Small intestine (tissue), 7 donors: Measurements from ENCODE around the gene UGT1A7. TPM values are rescaled to one million over a fixed set of nuclear protein-coding genes. Genes with fewer than 3 reads are reported as not detected.
"Not testable (repeated sequence)": the region's sequence is repeated elsewhere in the genome, so short reads cannot be mapped to it uniquely, and the experiment has no call there.

ENCODE experiments used
- DNase-seq, 2 donors: peaks; one replicate each; pipeline versions ENCODE4 v3.0.0 to v3.0.0-alpha.2; 2013
- FAIRE-seq: peaks from 2 replicates; lab custom pipeline; 2012; peaks lifted over from hg19 to GRCh38; lab: Jason Lieb, UNC
- H3K27ac ChIP-seq, 3 donors: one replicate each; pipeline ENCODE4 v1.5.1; 2013; ENCODE audit warnings: low read length in 2 of 3, mild to moderate bottlenecking in 2 of 3, control low read depth in 1 of 3, inconsistent platforms in 1 of 3, low read depth in 1 of 3, moderate library complexity in 1 of 3
- H3K27me3 ChIP-seq, 3 donors: one replicate each; pipeline ENCODE4 v1.6.1; 2013; ENCODE audit warnings: low read length in 3 of 3, inconsistent platforms in 1 of 3; ENCODE audit not compliant: control insufficient read depth in 3 of 3, insufficient read depth in 3 of 3
- H3K36me3 ChIP-seq, 3 donors: one replicate each; pipeline ENCODE4 v1.6.1; 2013; ENCODE audit warnings: low read length in 3 of 3, inconsistent platforms in 1 of 3, low read depth in 1 of 3, mild to moderate bottlenecking in 1 of 3, moderate library complexity in 1 of 3; ENCODE audit not compliant: control insufficient read depth in 3 of 3, insufficient read depth in 2 of 3
- H3K4me1 ChIP-seq, 3 donors: one replicate each; pipeline ENCODE4 v1.6.1; 2013; ENCODE audit warnings: low read length in 2 of 3, inconsistent platforms in 1 of 3, low read depth in 1 of 3, mild to moderate bottlenecking in 1 of 3, moderate library complexity in 1 of 3; ENCODE audit not compliant: control insufficient read depth in 3 of 3, insufficient read depth in 2 of 3
- H3K4me3 ChIP-seq, 3 donors: one replicate each; pipeline ENCODE4 v1.5.1; 2013; ENCODE audit warnings: low read length in 3 of 3, control low read depth in 1 of 3, inconsistent platforms in 1 of 3, low read depth in 1 of 3, mild to moderate bottlenecking in 1 of 3, moderate library complexity in 1 of 3
- H3K9me3 ChIP-seq, 2 donors: one replicate each; pipeline ENCODE4 v1.6.1; 2013; ENCODE audit warnings: low read depth in 1 of 2, low read length in 1 of 2; ENCODE audit not compliant: control insufficient read depth in 2 of 2, insufficient read depth in 1 of 2
- WGBS, 3 donors: extraction: QIAGEN DNeasy Blood & Tissue Kit; methylation state at CpG; one replicate each; pipeline ENCODE4 v1.1.7; 2013; 5-methylcytosine and 5-hydroxymethylcytosine counted together
- polyA plus RNA-seq, 4 donors: library from polyadenylated mRNA; stranded (reverse) in 3 of 4; unstranded in 1 of 4; fragments of 200-250 nt in 3 of 4; fragments of 120-200 nt in 1 of 4; gene quantifications; one replicate each; pipeline versions ENCODE4 v1.2.1 to v1.2.3, GENCODE V29; 2013
- donor health status: healthy with polysubstance abuse.
- donor health status: control.
- donor health status: control.
- donor health status: Bipolar disorder and iron deficiency.
- donor health status: healthy.

UGT1A7 gene
- polyA plus RNA-seq, 4 donors: 0.03 to 9.6 (median 0.19) TPM; not detected in 1

GRCh38 chr2:233751212-233752009, 69.7 kb downstream of the UGT1A7 start:
- not testable (repeated sequence) for H3K4me3 ChIP-seq, H3K4me1 ChIP-seq, H3K36me3 ChIP-seq, H3K27me3 ChIP-seq, FAIRE-seq
- Histone ChIP-seq H3K9me3 (peaks cover 1 to 46% of the 10 kb centered on the region in 2 donors), H3K27ac (peak overlapping the region in 2 of 3 donors; percentile 33 to 83)
- DNase-seq: peak; percentile 29 to 68
- 25 to 59% (median 46%) methylated on average over 2 of the region's 2 CpGs for WGBS, 3 donors

- no peak overlapping the region for H3K27ac ChIP-seq
- no peak for FAIRE-seq
- no peaks in the 10 kb centered on the region for H3K27me3 ChIP-seq
- peaks cover 0 to 43% of the 10 kb centered on the region in 2 donors for H3K9me3 ChIP-seq
- no peaks in the 10 kb centered on the region for H3K36me3 ChIP-seq
- H3K4me3 ChIP-seq: no peak overlapping the region
- peaks cover 0 to 27% (median 10%) of the 10 kb centered on the region in 3 donors for H3K4me1 ChIP-seq
- 93 to 96% (median 95%) methylated on average over 42 to 44 of the region's 44 CpGs for WGBS, 3 donors
- no peak for DNase-seq
Measured at GRCh38 chr2:233754872-233755611, 73.3 kb downstream of the UGT1A7 start.

- H3K36me3 ChIP-seq: no peaks in the 10 kb centered on the region
- no peak overlapping the region for H3K4me3 ChIP-seq
- H3K27me3 ChIP-seq: no peaks in the 10 kb centered on the region
- WGBS, 3 donors: 13 to 56% (median 27%) methylated on average over 7 of the region's 7 CpGs
- FAIRE-seq (peak; percentile 30), DNase-seq (peak; percentile 86 to 97)
- peak overlapping the region in 2 of 3 donors; percentile 61 to 64 for H3K27ac ChIP-seq
- peaks cover 0 to 37% of the 10 kb centered on the region in 2 donors for H3K9me3 ChIP-seq
- H3K4me1 ChIP-seq: peaks cover 0 to 40% (median 14%) of the 10 kb centered on the region in 3 donors
Measured at GRCh38 chr2:233756429-233757081, 74.9 kb downstream of the UGT1A7 start.

GRCh38 chr2:233758141-233758540, 76.4 kb downstream of the UGT1A7 start:
- FAIRE-seq: no peak
- Histone ChIP-seq H3K4me3 (no peak overlapping the region), H3K4me1 (peaks cover 0 to 46% (median 12%) of the 10 kb centered on the region in 3 donors), H3K27me3 (no peaks in the 10 kb centered on the region), H3K36me3 (no peaks in the 10 kb centered on the region), H3K27ac (peak overlapping the region; percentile 23 to 85 (median 67)), H3K9me3 (peaks cover 0 to 25% of the 10 kb centered on the region in 2 donors)
- peak; percentile 73 to 79 for DNase-seq

- 37 to 66% (median 66%) methylated on average over 2 of the region's 2 CpGs for WGBS, 3 donors
- DNase-seq (no peak), FAIRE-seq (no peak)
- H3K36me3 ChIP-seq: no peaks in the 10 kb centered on the region
- peak overlapping the region in 2 of 3 donors; percentile 67 to 85 for H3K27ac ChIP-seq
- H3K9me3 ChIP-seq: peaks cover 0 to 20% of the 10 kb centered on the region in 2 donors
- peaks cover 0 to 51% (median 12%) of the 10 kb centered on the region in 3 donors for H3K4me1 ChIP-seq
- H3K4me3 ChIP-seq: no peak overlapping the region
- H3K27me3 ChIP-seq: no peaks in the 10 kb centered on the region
Measured at GRCh38 chr2:233758849-233759248, 77.1 kb downstream of the UGT1A7 start.

GRCh38 chr2:233760043-233760442, 78.3 kb downstream of the UGT1A7 start, which contains the start of gene UGT1A1:
UGT1A1 (plus strand) TSS chr2:233760270; CDS start chr2:233760288, 18 bp downstream.
- WGBS, 3 donors: 19 to 60% (median 30%) methylated on average over 6 of the region's 6 CpGs
- Histone ChIP-seq H3K4me1 (peaks cover 0 to 60% (median 12%) of the 10 kb centered on the region in 3 donors), H3K36me3 (no peaks in the 10 kb centered on the region), H3K4me3 (peak within 1 kb of the TSS in 1 of 3 donors; percentile 60), H3K27me3 (no peaks in the 10 kb centered on the region), H3K27ac (peak within 1 kb of the TSS; percentile 57 to 86 (median 76)), H3K9me3 (peaks cover 0 to 17% of the 10 kb centered on the region in 2 donors)
- DNase-seq: peak; percentile 86 to 95
- no peak for FAIRE-seq

GRCh38 chr2:233761040-233761769, 79.5 kb downstream of the UGT1A7 start:
- peak; percentile 63 to 87 for DNase-seq
- peak overlapping the region; percentile 57 to 86 (median 59) for H3K27ac ChIP-seq
- peak overlapping the region in 1 of 3 donors; percentile 60 for H3K4me3 ChIP-seq
- FAIRE-seq: no peak
- peaks cover 0 to 3% (median 0%) of the 10 kb centered on the region in 3 donors for H3K27me3 ChIP-seq
- peaks cover 0 to 64% (median 12%) of the 10 kb centered on the region in 3 donors for H3K4me1 ChIP-seq
- peaks cover 0 to 15% of the 10 kb centered on the region in 2 donors for H3K9me3 ChIP-seq
- 40 to 72% (median 47%) methylated on average over 4 of the region's 4 CpGs for WGBS, 3 donors
- no peaks in the 10 kb centered on the region for H3K36me3 ChIP-seq
